ENCODE results near the gene SMCR8. TPM values are rescaled to one million over a fixed set of nuclear protein-coding genes. Genes with fewer than 3 reads are reported as not detected.

SMCR8 gene
- polyA plus RNA-seq, 1 of the 3 experiments (the other 2 are of a cell fraction), result 5.6 TPM

GRCh38 chr17:18315961-18316360 lies 868 bp downstream of the SMCR8 start:
- no peaks in the 10 kb centered on the region for H3F3A ChIP-seq (replicated peaks; ENCODE audit: insufficient read depth)
- H3K27me3 ChIP-seq (ENCODE audit: insufficient read depth), result no peaks in the 10 kb centered on the region
- H3K27ac ChIP-seq (ENCODE audit: low read depth in 2 of 2, low read length in 1 of 2), result peak overlapping the region in 1 of 2 experiments; percentile 69; a peak in 1 of 4 replicates
- H3K4me1 ChIP-seq (ENCODE audit: control insufficient read depth in 1 of 2, insufficient read depth in 2 of 2, low read depth in 1 of 2, low read length in 1 of 2), result peaks cover 22 to 52% of the 10 kb centered on the region in 2 experiments; a peak in 2 of 4 replicates
- H3K9ac ChIP-seq, result peak overlapping the region; percentile 85
- H3K9me3 ChIP-seq, result no peaks in the 10 kb centered on the region
- H3K4me2 ChIP-seq, result peak overlapping the region; percentile 86
- H3K36me3 ChIP-seq (replicated peaks in 1 of 2; ENCODE audit: control insufficient read depth in 1 of 2, insufficient read depth in 2 of 2, low read length in 1 of 2), result peaks cover 34 to 44% of the 10 kb centered on the region in 2 experiments
- H3K4me3 ChIP-seq (ENCODE audit: low read depth in 2 of 2, low read length in 1 of 2), result peak overlapping the region; percentile 84 to 94
- no peak overlapping the region for H2AFZ ChIP-seq (ENCODE audit: low read depth)
- no peak for DNase-seq
- peaks cover 95% of the 10 kb centered on the region for H3K79me2 ChIP-seq (ENCODE audit: insufficient read depth)
- no peak for TF ChIP-seq TEAD4 (IDR thresholded peaks at IDR 0.05; ENCODE audit: borderline replicate concordance, insufficient read depth)
- TF ChIP-seq ELF1 (IDR thresholded peaks at IDR 0.05), result no peak
- no peak for TF ChIP-seq FOXJ3 (CRISPR knock-in tag; IDR thresholded peaks at IDR 0.05)
- no peak for TF ChIP-seq TCF12 (IDR thresholded peaks at IDR 0.05)
- TF ChIP-seq CTCF (IDR thresholded peaks at IDR 0.05), result no peak
- no peak for TF ChIP-seq FOXM1 (IDR thresholded peaks at IDR 0.05; ENCODE audit: low read depth)
- TF ChIP-seq GABPA (IDR thresholded peaks at IDR 0.05; ENCODE audit: low read depth), result no peak
- TF ChIP-seq TAF1 (IDR thresholded peaks at IDR 0.05; ENCODE audit: borderline replicate concordance, low read depth, low read length), result no peak
- no peak for TF ChIP-seq RCOR1 (IDR thresholded peaks at IDR 0.05; ENCODE audit: low read length)
- no peak for TF ChIP-seq USF1 (IDR thresholded peaks at IDR 0.05; ENCODE audit: borderline replicate concordance, low read depth)
- no peak for TF ChIP-seq IRF3 (IDR thresholded peaks at IDR 0.05; ENCODE audit: low read depth, low read length)
- TF ChIP-seq EZH2phosphoT487 (IDR thresholded peaks at IDR 0.05; ENCODE audit: borderline replicate concordance, low read depth), result no peak
- no peak for TF ChIP-seq RXRA (IDR thresholded peaks at IDR 0.05; ENCODE audit: borderline replicate concordance, low read depth)
- TF ChIP-seq EP300 (IDR thresholded peaks at IDR 0.05; ENCODE audit: borderline replicate concordance in 1 of 2, low read depth in 1 of 2, low read length in 1 of 2), result no peak
- TF ChIP-seq RAD21 (IDR thresholded peaks at IDR 0.05; ENCODE audit: low read length), result no peak
- H3K9me2 ChIP-seq, result no peaks in the 10 kb centered on the region
- ChIA-PET POLR2A (no interaction called here), CTCF (no interaction called here)
- H4K20me1 ChIP-seq (ENCODE audit: insufficient read depth), result peaks cover 48% of the 10 kb centered on the region
- WGBS (ENCODE audit: low lambda C conversion rate), result 69% methylated on average over 11 of the region's 11 CpGs

- no peak overlapping the region for H2AFZ ChIP-seq (ENCODE audit: low read depth)
- WGBS (ENCODE audit: low lambda C conversion rate), result 89% methylated on average over 7 of the region's 7 CpGs
- TF ChIP-seq NRF1 (IDR thresholded peaks at IDR 0.05; ENCODE audit: low read depth, low read length) (no peak), MAX (IDR thresholded peaks at IDR 0.05; ENCODE audit: low read depth) (no peak), MXI1 (IDR thresholded peaks at IDR 0.05; ENCODE audit: low read depth, low read length) (no peak), EP300 (IDR thresholded peaks at IDR 0.05; ENCODE audit: borderline replicate concordance in 1 of 2, low read depth in 1 of 2, low read length in 1 of 2) (no peak), MEF2A (IDR thresholded peaks at IDR 0.05; ENCODE audit: borderline replicate concordance, low read depth) (no peak)
- no peak overlapping the region for H3K27ac ChIP-seq (ENCODE audit: low read depth in 2 of 2, low read length in 1 of 2)
- no peaks in the 10 kb centered on the region for H3K27me3 ChIP-seq (ENCODE audit: insufficient read depth)
- no peak overlapping the region for H3K9ac ChIP-seq
- peaks cover 20 to 43% of the 10 kb centered on the region in 2 experiments; a peak in 2 of 4 replicates for H3K4me1 ChIP-seq (ENCODE audit: control insufficient read depth in 1 of 2, insufficient read depth in 2 of 2, low read depth in 1 of 2, low read length in 1 of 2)
- no peaks in the 10 kb centered on the region for H3F3A ChIP-seq (replicated peaks; ENCODE audit: insufficient read depth)
- CTCF ChIA-PET, result no interaction called here
- no peak for DNase-seq
- no peak overlapping the region for H3K4me3 ChIP-seq (ENCODE audit: low read depth in 2 of 2, low read length in 1 of 2)
- peaks cover 37% of the 10 kb centered on the region for H4K20me1 ChIP-seq (ENCODE audit: insufficient read depth)
- H3K79me2 ChIP-seq (ENCODE audit: insufficient read depth), result peaks cover 92% of the 10 kb centered on the region
- H3K36me3 ChIP-seq (replicated peaks in 1 of 2; ENCODE audit: control insufficient read depth in 1 of 2, insufficient read depth in 2 of 2, low read length in 1 of 2), result peaks cover 22 to 41% of the 10 kb centered on the region in 2 experiments
- H3K4me2 ChIP-seq, result peak overlapping the region; percentile 63
- no peaks in the 10 kb centered on the region for H3K9me2 ChIP-seq
- POLR2A ChIA-PET, result no interaction called here
- H3K9me3 ChIP-seq, result no peaks in the 10 kb centered on the region
Observed at GRCh38 chr17:18318117-18318516, 3.0 kb downstream of the SMCR8 start.

All from SK-N-SH (cell line).